NCI-H1417 (cell line): Measurements from ENCODE around the gene AADACL4.
"Not testable (repeated sequence)": the region's sequence is repeated elsewhere in the genome, so short reads cannot be mapped to it uniquely, and the experiment has no call there.

Experiments
- DNase-seq, 3 experiments: peaks; one replicate each; lab custom pipeline; 2025; lab: John Stamatoyannopoulos, UW

Gene AADACL4

GRCh38 chr1:12712076-12712475, 68.2 kb downstream of the AADACL4 start:
- no peak for DNase-seq

GRCh38 chr1:12712929-12713328, 69.0 kb downstream of the AADACL4 start:
- DNase-seq: no peak

GRCh38 chr1:12713651-12714050, 69.8 kb downstream of the AADACL4 start:
- not testable (repeated sequence) for DNase-seq

GRCh38 chr1:12714710-12715475, 71.0 kb downstream of the AADACL4 start:
- no peak for DNase-seq

- no peak for DNase-seq
These were observed 72.1 kb downstream of the AADACL4 start, which contains the start of gene AADACL3 for GRCh38 chr1:12715896-12716437. TSS of gene AADACL3 (plus strand) at chr1:12716110. CDS start at chr1:12716177, 67 bp downstream.
